ENCODE results near the gene MAPK1IP1L.

GRCh38 chr14:55075628-55076175, 24.3 kb downstream of the MAPK1IP1L start:
- TF ChIP-seq CTCF (conservative IDR thresholded peaks at IDR 0.05; ENCODE audit: low read depth, low read length), result no peak
- no peak for TF ChIP-seq EZH2phosphoT487 (IDR thresholded peaks at IDR 0.05; ENCODE audit: borderline replicate concordance, low read length)
- no peak for TF ChIP-seq EZH2 (IDR thresholded peaks at IDR 0.05; ENCODE audit: low read length, unreplicated experiment)

Measured in PC-3 (cell line).